ENCODE measurements around the gene TUBA4B. TPM values are rescaled to one million over a fixed set of nuclear protein-coding genes. Genes with fewer than 3 reads are reported as not detected.
A peak's percentile ranks its signal among the peaks of the same experiment; 100 is the strongest.

The TUBA4B gene
- total RNA-seq, 2 donors from 2014 or later = not detected

DNA sequence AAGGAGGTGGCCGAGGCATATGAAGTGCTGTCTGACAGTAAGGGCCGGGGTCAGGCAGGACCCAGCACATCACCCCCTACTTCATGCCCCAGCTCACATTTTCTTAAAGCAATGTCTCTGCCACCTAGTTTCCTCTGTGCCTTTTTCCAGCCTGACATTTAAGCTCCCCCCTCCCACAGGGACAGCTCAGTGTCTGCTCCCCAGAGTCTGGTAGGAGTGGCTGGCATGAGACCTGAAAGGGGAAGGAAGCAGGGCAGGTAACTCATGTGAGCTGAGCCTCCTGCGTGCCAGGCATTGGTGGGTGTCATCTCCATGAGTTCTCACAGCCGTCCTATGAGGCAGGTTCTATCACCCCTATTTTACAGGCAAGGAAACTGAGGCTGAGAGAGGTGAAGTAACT, 27.6 kb downstream of the TUBA4B start:
- intact Hi-C loops (cut with DNase I) = no loop called here
- Histone ChIP-seq H3K36me3 (replicated peaks in 1 of 2; ENCODE audit: insufficient read depth in 1 of 2, low read depth in 2 of 2) (peaks cover 0 to 21% of the 10 kb centered on the region in 2 donors), H3K27me3 (no peaks in the 10 kb centered on the region), H3K4me3 (no peak overlapping the region), H3K9me3 (no peaks in the 10 kb centered on the region), H3K4me1 (peaks cover 36% of the 10 kb centered on the region), H3K27ac (peak overlapping the region in 3 of 4 donors; percentile 12 to 98 (median 95))
- no peak for DNase-seq
- no peak for TF ChIP-seq POLR2A (IDR thresholded peaks at IDR 0.05)
- TF ChIP-seq, protein P1, sequence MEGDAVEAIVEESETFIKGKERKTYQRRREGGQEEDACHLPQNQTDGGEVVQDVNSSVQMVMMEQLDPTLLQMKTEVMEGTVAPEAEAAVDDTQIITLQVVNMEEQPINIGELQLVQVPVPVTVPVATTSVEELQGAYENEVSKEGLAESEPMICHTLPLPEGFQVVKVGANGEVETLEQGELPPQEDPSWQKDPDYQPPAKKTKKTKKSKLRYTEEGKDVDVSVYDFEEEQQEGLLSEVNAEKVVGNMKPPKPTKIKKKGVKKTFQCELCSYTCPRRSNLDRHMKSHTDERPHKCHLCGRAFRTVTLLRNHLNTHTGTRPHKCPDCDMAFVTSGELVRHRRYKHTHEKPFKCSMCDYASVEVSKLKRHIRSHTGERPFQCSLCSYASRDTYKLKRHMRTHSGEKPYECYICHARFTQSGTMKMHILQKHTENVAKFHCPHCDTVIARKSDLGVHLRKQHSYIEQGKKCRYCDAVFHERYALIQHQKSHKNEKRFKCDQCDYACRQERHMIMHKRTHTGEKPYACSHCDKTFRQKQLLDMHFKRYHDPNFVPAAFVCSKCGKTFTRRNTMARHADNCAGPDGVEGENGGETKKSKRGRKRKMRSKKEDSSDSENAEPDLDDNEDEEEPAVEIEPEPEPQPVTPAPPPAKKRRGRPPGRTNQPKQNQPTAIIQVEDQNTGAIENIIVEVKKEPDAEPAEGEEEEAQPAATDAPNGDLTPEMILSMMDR (IDR thresholded peaks at IDR 0.05) = no peak
- WGBS, 2 donors = 90 to 93% methylated on average over 4 of the region's 4 CpGs
- no peak for ATAC-seq

DNA sequence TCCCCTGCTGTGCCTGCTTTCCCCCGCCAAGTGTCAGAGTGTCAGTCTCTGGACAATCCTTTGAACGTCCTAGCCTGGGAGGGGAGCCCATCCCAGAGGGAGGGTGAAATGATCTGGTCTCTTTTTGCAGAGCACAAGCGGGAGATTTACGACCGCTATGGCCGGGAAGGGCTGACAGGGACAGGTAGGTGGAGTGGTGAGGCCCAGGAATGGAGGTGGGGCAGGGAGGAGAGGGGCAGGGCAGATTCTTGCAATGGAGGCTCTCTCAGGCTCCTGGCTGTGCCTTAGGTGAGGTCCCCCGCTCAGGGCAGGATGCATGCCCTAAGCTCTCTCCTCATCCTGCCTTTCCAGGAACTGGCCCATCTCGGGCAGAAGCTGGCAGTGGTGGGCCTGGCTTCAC, 28.5 kb downstream of the TUBA4B start:
- ATAC-seq (no peak), DNase-seq (no peak)
- peaks cover 0 to 21% of the 10 kb centered on the region in 2 donors for H3K36me3 ChIP-seq (replicated peaks in 1 of 2; ENCODE audit: insufficient read depth in 1 of 2, low read depth in 2 of 2)
- TF ChIP-seq POLR2A (IDR thresholded peaks at IDR 0.05) = no peak
- TF ChIP-seq, protein P1 (IDR thresholded peaks at IDR 0.05) = no peak
- no peaks in the 10 kb centered on the region for H3K9me3 ChIP-seq
- H3K4me3 ChIP-seq = no peak overlapping the region
- intact Hi-C loops (cut with DNase I) = no loop called here
- H3K27ac ChIP-seq = no peak overlapping the region
- no peaks in the 10 kb centered on the region for H3K27me3 ChIP-seq
- WGBS, 2 donors = 87 to 95% methylated on average over 6 to 8 of the region's 8 CpGs
- H3K4me1 ChIP-seq = peaks cover 36% of the 10 kb centered on the region

DNA sequence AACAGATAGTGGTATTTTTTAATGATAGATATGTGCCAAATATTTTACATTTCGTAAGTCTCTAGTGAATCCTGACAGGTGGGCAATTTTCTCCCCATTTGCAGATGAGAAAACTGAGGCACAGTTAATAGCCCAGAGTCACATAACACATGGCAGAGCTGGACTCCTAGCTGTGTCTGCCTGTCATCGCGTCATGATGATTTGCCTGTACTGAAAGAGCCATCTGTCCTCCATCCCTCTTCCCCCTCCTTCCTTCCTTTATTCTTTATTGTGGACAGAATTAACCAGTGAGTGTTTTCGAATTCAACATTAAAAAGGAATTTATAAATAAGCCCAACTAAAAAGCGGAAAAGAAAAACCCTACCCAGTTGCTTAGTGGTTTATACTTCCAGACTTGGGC, 29.3 kb downstream of the TUBA4B start:
- peaks cover 35% of the 10 kb centered on the region for H3K4me1 ChIP-seq
- TF ChIP-seq, protein P1 (IDR thresholded peaks at IDR 0.05) = no peak
- no peak for TF ChIP-seq POLR2A (IDR thresholded peaks at IDR 0.05)
- no peak for DNase-seq
- no peaks in the 10 kb centered on the region for H3K27me3 ChIP-seq
- WGBS, 2 donors = 83 to 86% methylated on average over 5 of the region's 5 CpGs
- no peak for ATAC-seq
- H3K27ac ChIP-seq = no peak overlapping the region
- H3K4me3 ChIP-seq = no peak overlapping the region
- H3K9me3 ChIP-seq = no peaks in the 10 kb centered on the region
- H3K36me3 ChIP-seq (replicated peaks in 1 of 2; ENCODE audit: insufficient read depth in 1 of 2, low read depth in 2 of 2) = peaks cover 0 to 21% of the 10 kb centered on the region in 2 donors
- intact Hi-C loops (cut with DNase I) = no loop called here

DNA sequence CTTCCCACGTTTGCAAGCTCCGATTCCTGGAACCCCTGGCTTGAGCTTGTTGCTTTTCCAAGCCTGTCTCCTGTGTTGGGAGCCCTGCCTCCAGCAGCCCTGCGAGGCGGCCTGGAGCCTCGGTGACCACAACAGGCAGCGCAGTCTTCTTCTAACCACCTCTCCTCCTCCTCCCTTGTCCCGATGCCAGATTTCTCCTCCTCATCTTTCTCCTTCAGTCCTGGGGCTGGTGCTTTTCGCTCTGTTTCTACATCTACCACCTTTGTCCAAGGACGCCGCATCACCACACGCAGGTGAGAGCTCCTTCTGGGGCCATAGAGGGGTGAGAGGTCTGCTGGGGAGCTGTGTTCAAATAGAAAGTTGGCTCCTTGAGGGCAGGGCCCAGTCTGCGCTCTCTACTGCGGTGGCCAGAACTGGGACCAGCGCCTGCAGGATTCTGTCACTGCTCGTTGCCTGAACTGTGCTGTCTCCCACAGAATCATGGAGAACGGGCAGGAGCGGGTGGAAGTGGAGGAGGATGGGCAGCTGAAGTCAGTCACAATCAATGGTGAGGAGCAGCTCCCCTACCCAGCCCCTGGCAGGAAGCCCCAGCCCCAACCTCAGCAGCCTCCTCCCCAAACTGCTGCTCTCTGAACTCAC, 30.0 kb downstream of the TUBA4B start:
- no peak overlapping the region for H3K27ac ChIP-seq
- H3K4me1 ChIP-seq = peaks cover 28% of the 10 kb centered on the region
- DNase-seq = no peak
- intact Hi-C loops (cut with DNase I) = no loop called here
- no peak for TF ChIP-seq POLR2A (IDR thresholded peaks at IDR 0.05)
- TF ChIP-seq, protein P1 (IDR thresholded peaks at IDR 0.05) = no peak
- 92% methylated on average over 16 to 17 of the region's 17 CpGs for WGBS, 2 donors
- H3K4me3 ChIP-seq = no peak overlapping the region
- no peak for ATAC-seq
- H3K9me3 ChIP-seq = no peaks in the 10 kb centered on the region
- H3K27me3 ChIP-seq = no peaks in the 10 kb centered on the region
- H3K36me3 ChIP-seq (replicated peaks in 1 of 2; ENCODE audit: insufficient read depth in 1 of 2, low read depth in 2 of 2) = peaks cover 0 to 21% of the 10 kb centered on the region in 2 donors

All from body of pancreas (tissue), 4 donors.